ENCODE measurements around the gene CYP46A1. TPM values are rescaled to one million over a fixed set of nuclear protein-coding genes. Genes with fewer than 3 reads are reported as not detected.

CYP46A1 gene
- total RNA-seq, 1 experiment from 2014 or later: 0.02 TPM

GRCh38 chr14:99673305-99674063 is 10.6 kb upstream of the CYP46A1 start:
- no peak for DNase-seq (ENCODE audit: low read depth)

GRCh38 chr14:99674064-99674650 is 9.9 kb upstream of the CYP46A1 start:
- DNase-seq (ENCODE audit: low read depth): no peak

GRCh38 chr14:99674776-99675381 is 9.2 kb upstream of the CYP46A1 start:
- no peak for DNase-seq (ENCODE audit: low read depth)

GRCh38 chr14:99675382-99675835 is 8.7 kb upstream of the CYP46A1 start:
- no peak for DNase-seq (ENCODE audit: low read depth)

- no peak for DNase-seq (ENCODE audit: low read depth)
Observed at GRCh38 chr14:99675951-99676350, 8.1 kb upstream of the CYP46A1 start.

- peak; percentile 26 for DNase-seq (ENCODE audit: low read depth)
Observed at GRCh38 chr14:99676657-99677056, 7.4 kb upstream of the CYP46A1 start.

- DNase-seq (ENCODE audit: low read depth): peak; percentile 12
Observed at GRCh38 chr14:99677231-99678140, 6.6 kb upstream of the CYP46A1 start.

GRCh38 chr14:99678198-99678597 is 5.9 kb upstream of the CYP46A1 start:
- DNase-seq (ENCODE audit: low read depth): no peak

- DNase-seq (ENCODE audit: low read depth): no peak
Observed at GRCh38 chr14:99679111-99679510, 5.0 kb upstream of the CYP46A1 start.

GRCh38 chr14:99679543-99679942 is 4.6 kb upstream of the CYP46A1 start:
- DNase-seq (ENCODE audit: low read depth): no peak

- no peak for DNase-seq (ENCODE audit: low read depth)
Observed at GRCh38 chr14:99679996-99680395, 4.1 kb upstream of the CYP46A1 start.

- no peak for DNase-seq (ENCODE audit: low read depth)
Observed at GRCh38 chr14:99681101-99681831, 2.8 kb upstream of the CYP46A1 start.

- no peak for DNase-seq (ENCODE audit: low read depth)
Observed at GRCh38 chr14:99681832-99682148, 2.3 kb upstream of the CYP46A1 start.

- peak; percentile 58 for DNase-seq (ENCODE audit: low read depth)
Observed at GRCh38 chr14:99682809-99683618, 1.1 kb upstream of the CYP46A1 start.

- DNase-seq (ENCODE audit: low read depth): no peak
Observed at GRCh38 chr14:99684410-99684934, 374 bp downstream of the CYP46A1 start.

- DNase-seq (ENCODE audit: low read depth): no peak
Observed at GRCh38 chr14:99685151-99685591, 1.1 kb downstream of the CYP46A1 start.

- DNase-seq (ENCODE audit: low read depth): no peak
Observed at GRCh38 chr14:99685596-99685995, 1.5 kb downstream of the CYP46A1 start.

- DNase-seq (ENCODE audit: low read depth): no peak
Observed at GRCh38 chr14:99686557-99687283, 2.6 kb downstream of the CYP46A1 start.
